Small intestine (tissue), 16 donors: ENCODE results near the gene UGT2A2. TPM values are rescaled to one million over a fixed set of nuclear protein-coding genes. Genes with fewer than 3 reads are reported as not detected.
"Not testable (repeated sequence)": the region's sequence is repeated elsewhere in the genome, so short reads cannot be mapped to it uniquely, and the experiment has no call there.

ENCODE experiments used
- DNase-seq, 2 donors: peaks; one replicate each; pipeline versions ENCODE4 v3.0.0 to v3.0.0-alpha.2; 2013
- FAIRE-seq: peaks from 2 replicates; lab custom pipeline; 2012; peaks lifted over from hg19 to GRCh38; lab: Jason Lieb, UNC
- H3K27ac ChIP-seq, 3 donors: one replicate each; pipeline ENCODE4 v1.5.1; 2013; ENCODE audit warnings: low read length in 2 of 3, mild to moderate bottlenecking in 2 of 3, control low read depth in 1 of 3, inconsistent platforms in 1 of 3, low read depth in 1 of 3, moderate library complexity in 1 of 3
- H3K27me3 ChIP-seq, 3 donors: one replicate each; pipeline ENCODE4 v1.6.1; 2013; ENCODE audit warnings: low read length in 3 of 3, inconsistent platforms in 1 of 3; ENCODE audit not compliant: control insufficient read depth in 3 of 3, insufficient read depth in 3 of 3
- H3K36me3 ChIP-seq, 3 donors: one replicate each; pipeline ENCODE4 v1.6.1; 2013; ENCODE audit warnings: low read length in 3 of 3, inconsistent platforms in 1 of 3, low read depth in 1 of 3, mild to moderate bottlenecking in 1 of 3, moderate library complexity in 1 of 3; ENCODE audit not compliant: control insufficient read depth in 3 of 3, insufficient read depth in 2 of 3
- H3K4me1 ChIP-seq, 3 donors: one replicate each; pipeline ENCODE4 v1.6.1; 2013; ENCODE audit warnings: low read length in 2 of 3, inconsistent platforms in 1 of 3, low read depth in 1 of 3, mild to moderate bottlenecking in 1 of 3, moderate library complexity in 1 of 3; ENCODE audit not compliant: control insufficient read depth in 3 of 3, insufficient read depth in 2 of 3
- H3K4me3 ChIP-seq, 3 donors: one replicate each; pipeline ENCODE4 v1.5.1; 2013; ENCODE audit warnings: low read length in 3 of 3, control low read depth in 1 of 3, inconsistent platforms in 1 of 3, low read depth in 1 of 3, mild to moderate bottlenecking in 1 of 3, moderate library complexity in 1 of 3
- H3K9me3 ChIP-seq, 2 donors: one replicate each; pipeline ENCODE4 v1.6.1; 2013; ENCODE audit warnings: low read depth in 1 of 2, low read length in 1 of 2; ENCODE audit not compliant: control insufficient read depth in 2 of 2, insufficient read depth in 1 of 2
- WGBS, 3 donors: extraction: QIAGEN DNeasy Blood & Tissue Kit; methylation state at CpG; one replicate each; pipeline ENCODE4 v1.1.7; 2013; 5-methylcytosine and 5-hydroxymethylcytosine counted together
- long read RNA-seq, 10 donors: transcript quantifications; one replicate each; lab custom pipeline, GENCODE V29; 2026
- polyA plus RNA-seq, 4 donors: library from polyadenylated mRNA; stranded (reverse) in 3 of 4; unstranded in 1 of 4; fragments of 200-250 nt in 3 of 4; fragments of 120-200 nt in 1 of 4; gene quantifications; one replicate each; pipeline versions ENCODE4 v1.2.1 to v1.2.3, GENCODE V29; 2013
- donor health status: healthy with polysubstance abuse.
- donor health status: control.
- donor health status: control.
- donor health status: Bipolar disorder and iron deficiency.
- donor health status: healthy.

The UGT2A2 gene
- not detected for polyA plus RNA-seq
- long read RNA-seq, donor 1: 0 reads
- long read RNA-seq, donor 2: 0 reads
- long read RNA-seq, donor 3: 0 reads
- long read RNA-seq, donor 4: 0 reads
- long read RNA-seq, donor 5: 0 reads
- long read RNA-seq, donor 6: 0 reads
- long read RNA-seq, donor 7: 0 reads
- long read RNA-seq, donor 8: 0 reads
- long read RNA-seq, donor 9: 0 reads
- long read RNA-seq, donor 10: 0 reads

DNA sequence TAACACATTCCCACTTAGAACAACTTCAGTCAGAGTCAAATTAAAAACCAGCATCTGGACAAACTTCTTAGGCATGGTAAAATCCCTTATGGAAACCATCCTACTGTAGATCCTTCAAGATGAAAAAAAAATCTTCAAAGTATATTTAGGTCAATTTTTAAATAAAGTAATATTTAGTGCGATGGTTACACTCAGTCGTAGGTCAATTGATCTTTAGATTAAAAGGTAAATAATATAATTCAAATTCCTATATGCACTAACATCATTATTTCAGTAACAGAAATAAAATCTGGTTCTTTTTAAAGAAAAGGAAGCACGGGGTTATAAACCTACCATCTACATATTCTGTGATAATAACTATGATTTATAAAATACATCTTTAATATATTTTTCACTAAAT is at the start of gene UGT2A2:
Gene UGT2A2, minus strand, starts transcription at position 101 of the 400 bp plus-strand sequence. Its CDS starts 2 bp downstream, at position 99.
- no peak within 1 kb of the TSS for H3K4me3 ChIP-seq
- DNase-seq (no peak), FAIRE-seq (peak; percentile 65)
- WGBS, 3 donors: 89 to 92% (median 90%) methylated on average over 3 of the region's 3 CpGs
- no peaks in the 10 kb centered on the region for H3K9me3 ChIP-seq
- H3K36me3 ChIP-seq: no peaks in the 10 kb centered on the region
- no peaks in the 10 kb centered on the region for H3K27me3 ChIP-seq
- no peaks in the 10 kb centered on the region for H3K4me1 ChIP-seq
- H3K27ac ChIP-seq: no peak within 1 kb of the TSS

DNA sequence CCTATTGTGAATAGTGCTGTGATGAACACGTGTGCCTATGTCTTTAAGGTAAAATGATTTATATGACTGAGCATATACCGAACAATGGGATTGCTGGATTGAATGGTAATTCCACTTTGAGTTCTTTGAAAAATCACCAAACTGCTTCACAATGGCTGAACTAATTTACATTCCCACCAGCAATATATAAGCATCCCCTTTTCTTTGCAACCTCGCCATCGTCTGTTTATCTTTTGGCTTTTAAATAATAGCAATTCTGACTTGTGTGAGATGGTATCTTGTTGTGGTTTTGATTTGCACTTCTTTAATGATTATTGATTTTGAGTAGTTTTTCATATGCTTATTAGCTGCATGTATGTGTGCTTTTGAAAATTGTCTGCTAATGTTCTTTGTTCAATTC is 45.4 kb upstream of the UGT2A2 start:
- no peak for FAIRE-seq
- Histone ChIP-seq H3K4me3 (no peak overlapping the region), H3K9me3 (no peaks in the 10 kb centered on the region), H3K27me3 (no peaks in the 10 kb centered on the region), H3K4me1 (no peaks in the 10 kb centered on the region), H3K27ac (no peak overlapping the region), H3K36me3 (no peaks in the 10 kb centered on the region)
- no peak for DNase-seq
- WGBS, 3 donors: 59 to 76% (median 66%) methylated on average over 4 of the region's 4 CpGs

DNA sequence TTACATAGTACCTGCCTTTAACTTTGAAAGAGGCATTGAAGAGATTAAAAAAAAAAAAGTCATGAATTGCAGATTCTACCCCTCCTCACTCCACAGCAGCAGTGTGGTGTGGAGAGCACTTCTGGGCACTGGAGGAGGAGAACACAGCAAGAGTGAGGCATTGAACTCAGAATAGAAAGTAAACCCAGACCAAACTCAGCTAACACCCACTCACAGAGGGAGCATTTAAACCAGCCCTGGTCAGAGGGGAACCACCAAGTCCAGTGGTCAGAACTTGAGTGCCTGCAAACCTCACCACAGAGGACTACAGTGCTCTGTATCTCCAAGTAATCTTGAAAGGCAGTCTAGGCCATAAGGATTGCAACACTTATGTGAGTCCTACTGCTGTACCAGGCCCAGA is 29.2 kb upstream of the UGT2A2 start:
- H3K4me3 ChIP-seq: no peak overlapping the region
- H3K27ac ChIP-seq: no peak overlapping the region
- H3K36me3 ChIP-seq: no peaks in the 10 kb centered on the region
- no peaks in the 10 kb centered on the region for H3K9me3 ChIP-seq
- H3K4me1 ChIP-seq: no peaks in the 10 kb centered on the region
- DNase-seq: no peak
- no peak for FAIRE-seq
- H3K27me3 ChIP-seq: no peaks in the 10 kb centered on the region

DNA sequence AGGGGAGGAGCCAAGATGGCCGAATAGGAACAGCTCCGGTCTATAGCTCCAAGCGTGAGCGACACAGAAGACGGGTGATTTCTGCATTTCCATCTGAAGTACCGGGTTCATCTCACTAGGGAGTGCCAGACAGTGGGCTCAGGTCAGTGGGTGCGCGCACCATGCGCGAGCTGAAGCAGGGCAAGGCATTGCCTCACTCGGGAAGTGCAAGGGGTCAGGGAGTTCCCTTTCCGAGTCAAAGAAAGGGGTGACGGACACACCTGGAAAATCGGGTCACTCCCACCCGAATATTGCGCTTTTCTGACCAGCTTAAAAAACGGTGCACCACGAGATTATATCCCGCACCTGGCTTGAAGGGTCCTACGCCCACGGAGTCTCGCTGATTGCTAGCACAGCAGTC is 24.6 kb upstream of the UGT2A2 start:
- not testable (repeated sequence) for H3K27ac ChIP-seq, H3K36me3 ChIP-seq, H3K27me3 ChIP-seq, DNase-seq, FAIRE-seq, H3K9me3 ChIP-seq, H3K4me1 ChIP-seq, H3K4me3 ChIP-seq
- WGBS, 3 donors: 84 to 93% (median 91%) methylated on average over 21 to 22 of the region's 22 CpGs

DNA sequence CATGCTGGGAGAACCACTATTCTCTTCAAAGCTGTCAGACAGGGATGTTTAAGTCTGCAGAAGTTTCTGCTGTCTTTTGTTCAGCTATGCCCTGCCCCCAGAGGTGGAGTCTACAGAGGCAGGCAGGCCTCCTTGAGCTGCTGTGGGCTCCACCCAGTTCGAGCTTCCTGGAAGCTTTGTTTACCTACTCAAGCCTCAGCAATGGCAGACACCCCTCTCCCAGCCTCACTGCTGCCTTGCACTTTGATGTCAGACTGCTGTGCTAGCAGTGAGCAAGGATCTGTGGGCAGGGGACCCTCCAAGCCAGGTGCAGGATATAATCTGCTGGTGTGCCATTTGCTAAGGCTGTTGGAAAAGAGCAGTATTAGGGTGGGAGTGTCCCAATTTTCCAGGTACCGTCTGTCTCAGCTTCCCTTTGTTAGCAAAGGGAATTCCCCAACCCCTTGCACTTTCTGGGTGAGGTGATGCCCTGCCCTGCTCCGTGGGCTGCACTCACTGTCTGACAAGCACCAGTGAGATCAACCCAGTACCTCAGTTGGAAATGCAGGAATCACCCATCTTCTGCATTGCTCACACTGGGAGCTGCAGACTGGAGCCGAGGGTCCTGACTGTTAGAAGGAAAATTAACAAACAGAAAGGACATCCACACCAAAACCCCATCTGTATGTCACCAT is 21.8 kb upstream of the UGT2A2 start:
- H3K9me3 ChIP-seq: peaks cover 0 to 11% of the 10 kb centered on the region in 2 donors
- H3K27ac ChIP-seq, FAIRE-seq, H3K27me3 ChIP-seq, H3K4me3 ChIP-seq, DNase-seq, H3K36me3 ChIP-seq, H3K4me1 ChIP-seq: not testable (repeated sequence)
- 43 to 69% (median 59%) methylated on average over 4 of the region's 4 CpGs for WGBS, 3 donors

DNA sequence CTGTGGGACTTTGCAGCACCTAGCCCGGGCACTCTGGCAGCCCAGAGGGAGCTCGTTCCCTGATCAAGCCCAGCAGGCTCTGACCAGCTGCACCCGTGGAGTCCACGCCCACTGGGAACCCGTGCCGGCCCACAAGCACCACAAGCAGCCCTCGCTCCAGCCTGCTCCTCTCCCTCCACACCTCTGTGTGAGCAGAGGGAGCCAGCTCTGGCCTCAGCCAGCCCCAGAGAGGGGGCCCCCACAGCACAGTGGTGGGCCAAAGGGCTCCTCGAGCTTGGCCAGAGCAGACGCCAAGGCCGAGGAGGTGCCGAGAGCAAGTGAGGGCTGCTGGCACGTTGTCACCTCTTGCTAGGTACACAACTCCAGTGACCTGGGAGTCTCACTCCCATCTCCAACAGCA is 18.7 kb upstream of the UGT2A2 start:
- no peaks in the 10 kb centered on the region for H3K27me3 ChIP-seq
- no peak overlapping the region for H3K27ac ChIP-seq
- H3K36me3 ChIP-seq: no peaks in the 10 kb centered on the region
- H3K4me1 ChIP-seq: no peaks in the 10 kb centered on the region
- peaks cover 0 to 11% of the 10 kb centered on the region in 2 donors for H3K9me3 ChIP-seq
- DNase-seq (no peak), FAIRE-seq (no peak)
- 82 to 90% (median 84%) methylated on average over 12 of the region's 12 CpGs for WGBS, 3 donors
- no peak overlapping the region for H3K4me3 ChIP-seq

DNA sequence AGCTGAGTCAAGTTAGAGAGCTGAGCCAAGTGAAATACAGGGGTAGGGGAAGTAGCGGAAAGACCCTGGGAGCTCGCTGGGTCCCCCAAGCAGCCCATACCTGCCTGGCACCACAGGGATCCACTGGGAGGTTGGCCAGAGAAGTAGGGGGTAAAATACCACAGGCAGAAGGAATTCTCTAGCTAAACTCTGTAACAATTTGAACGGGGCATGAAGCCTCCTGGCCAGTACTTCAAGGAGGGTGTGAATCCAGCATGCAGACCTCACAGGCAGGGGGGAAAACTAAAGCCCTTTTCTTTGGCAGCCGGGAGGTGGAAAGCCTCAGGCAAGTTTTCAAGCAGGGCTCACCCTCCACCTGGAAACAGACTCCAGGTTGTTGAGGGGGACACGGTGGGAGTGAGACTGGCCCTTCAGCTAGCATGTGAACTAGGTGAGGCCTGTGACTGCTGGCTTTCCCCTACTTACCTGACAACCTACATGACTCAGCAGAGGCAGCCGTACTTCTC is 17.3 kb upstream of the UGT2A2 start:
- Histone ChIP-seq H3K9me3 (peaks cover 0 to 9% of the 10 kb centered on the region in 2 donors), H3K4me3 (no peak overlapping the region), H3K27ac (no peak overlapping the region), H3K27me3 (no peaks in the 10 kb centered on the region), H3K4me1 (no peaks in the 10 kb centered on the region), H3K36me3 (no peaks in the 10 kb centered on the region)
- DNase-seq: no peak
- 78 to 83% (median 79%) methylated on average over 6 of the region's 6 CpGs for WGBS, 3 donors
- FAIRE-seq: no peak

DNA sequence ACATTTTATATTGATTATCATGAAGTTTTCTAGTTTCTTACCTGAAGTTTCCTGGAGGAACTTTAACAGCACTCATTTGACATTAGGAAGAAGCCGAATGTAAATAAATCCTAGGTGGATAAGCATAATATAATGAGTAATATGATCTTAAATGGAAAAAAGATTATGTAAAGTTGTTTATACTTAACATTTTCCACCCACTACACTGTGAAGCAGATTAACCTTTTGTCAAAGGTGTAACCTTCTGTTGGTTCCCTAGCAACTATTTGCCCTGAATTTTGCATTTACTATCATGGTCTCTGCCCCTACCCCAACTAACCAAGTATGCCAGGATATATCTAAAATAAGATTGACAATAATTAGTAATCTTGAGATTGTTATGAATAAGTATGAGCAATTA is 13.7 kb upstream of the UGT2A2 start, which contains the start of gene UGT2A1:
Gene UGT2A1, minus strand, starts transcription at position 101 of the 400 bp plus-strand sequence. CDS start 5,603 bp downstream, outside the sequence.
- FAIRE-seq (no peak), DNase-seq (no peak)
- Histone ChIP-seq H3K27ac (no peak within 1 kb of the TSS), H3K4me1 (no peaks in the 10 kb centered on the region), H3K4me3 (no peak within 1 kb of the TSS), H3K9me3 (peaks cover 0 to 3% of the 10 kb centered on the region in 2 donors), H3K27me3 (no peaks in the 10 kb centered on the region), H3K36me3 (no peaks in the 10 kb centered on the region)
- whole genome bisulfite sequencing, 3 donors: 74 to 85% (median 78%) methylated on average over 1 of the region's 1 CpG
